Esophagus squamous epithelium (tissue), 5 donors: ENCODE measurements around the gene BAHD1. TPM values are rescaled to one million over a fixed set of nuclear protein-coding genes. Genes with fewer than 3 reads are reported as not detected.
"Not testable (repeated sequence)": the region's sequence is repeated elsewhere in the genome, so short reads cannot be mapped to it uniquely, and the experiment has no call there.

Source experiments
- DNase-seq: peaks from one replicate; lab custom pipeline; 2025; lab: John Stamatoyannopoulos, UW
- H3K27ac ChIP-seq, 4 donors: fragments of 200-600 bp; sonication (generic); one replicate each; pipeline ENCODE4 v1.5.1; 2016 to 2019; ENCODE audit warnings: mild to moderate bottlenecking in 1 of 4
- H3K27me3 ChIP-seq, 4 donors: fragments of 200-600 bp; sonication (generic); 1 replicate in 3 of 4; 2 replicates in 1 of 4; pipeline versions ENCODE4 v1.5.1 to v1.6.0; 2017 to 2021; ENCODE audit warnings: antibody characterized with exemption in 1 of 4
- H3K36me3 ChIP-seq, 3 donors: fragments of 200-600 bp; sonication (generic); one replicate each; pipeline ENCODE4 v1.5.1; 2016 to 2019
- H3K4me1 ChIP-seq, 3 donors: fragments of 200-600 bp; sonication (generic); one replicate each; pipeline ENCODE4 v1.5.1; 2017 to 2019
- H3K4me3 ChIP-seq, 4 donors: fragments of 200-600 bp; sonication (generic); 1 replicate in 3 of 4; 2 replicates in 1 of 4; pipeline ENCODE4 v1.5.1; 2016 to 2019; ENCODE audit warnings: mild to moderate bottlenecking in 2 of 4, moderate library complexity in 1 of 4
- H3K9me3 ChIP-seq, 3 donors: fragments of 200-600 bp; sonication (generic); one replicate each; pipeline ENCODE4 v1.5.1; 2016 to 2019
- CTCF ChIP-seq, 6 experiments: fragments of 450-650 bp in 4 of 6; fragments of 200-600 bp in 2 of 6; sonication (generic) in 2 of 6; IDR thresholded peaks; one replicate each; pipeline ENCODE4 v1.5.1; 2016 to 2019; ENCODE audit warnings: antibody characterized with exemption in 6 of 6, mild to moderate bottlenecking in 4 of 6, moderate library complexity in 4 of 6
- POLR2A ChIP-seq, 4 donors: fragments of 450-650 bp; IDR thresholded peaks; one replicate each; pipeline ENCODE4 v1.6.1; 2017; ENCODE audit warnings: antibody characterized with exemption in 4 of 4, mild to moderate bottlenecking in 4 of 4, moderate library complexity in 3 of 4
- WGBS, 2 donors: methylation state at CpG; one replicate each; pipeline ENCODE4 v1.1.5; 2018; 5-methylcytosine and 5-hydroxymethylcytosine counted together
- intact Hi-C: fragments of 100-400 bp; cut with DNase I; formaldehyde crosslinking; loops from one replicate; pipeline ENCODE4 v1.15.0; 2022
- total RNA-seq, 4 donors: library from RNA; depleted of rRNA; stranded (reverse); fragments of >200 nt; gene quantifications; one replicate each; pipeline ENCODE4 v1.1.0, GENCODE V29; 2016
- donor health status: DM: yes; HTN: yes; CAD: no.

Gene BAHD1
- total RNA-seq, 4 donors from 2014 or later: 6.0 to 13.1 (median 9.8) TPM

- TF ChIP-seq POLR2A (IDR thresholded peaks at IDR 0.05) (no peak), CTCF (IDR thresholded peaks at IDR 0.05) (no peak)
- H3K27ac ChIP-seq: no peak overlapping the region
- H3K4me3 ChIP-seq: no peak overlapping the region
- intact Hi-C loops: no loop called here
- H3K4me1 ChIP-seq: peaks cover 4 to 59% (median 12%) of the 10 kb centered on the region in 3 donors
- H3K9me3 ChIP-seq: no peaks in the 10 kb centered on the region
- H3K27me3 ChIP-seq: no peaks in the 10 kb centered on the region
- H3K36me3 ChIP-seq: no peaks in the 10 kb centered on the region
- no peak for DNase-seq
These were observed 8.5 kb downstream of the BAHD1 start for GRCh38 chr15:40449275-40449674.

DNA sequence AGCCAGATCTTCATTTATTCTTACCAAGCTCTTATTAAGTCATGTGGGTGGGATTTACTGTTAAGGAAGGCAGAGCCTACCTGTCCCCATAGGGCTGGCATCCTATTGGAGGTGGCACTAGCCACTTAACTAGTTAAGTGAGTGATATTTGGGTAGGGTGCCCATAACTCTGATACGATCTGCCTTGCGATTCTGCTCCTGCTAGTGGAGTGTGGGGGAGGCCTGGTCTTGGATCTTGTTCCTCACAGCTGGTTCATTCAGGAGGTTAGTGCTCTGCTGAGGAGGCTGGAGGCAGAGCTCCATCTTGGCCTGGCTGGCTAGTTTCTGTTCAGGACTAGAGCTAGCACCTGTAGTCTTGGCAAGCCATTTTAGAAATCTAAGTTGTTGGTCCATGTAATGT is 9.3 kb downstream of the BAHD1 start:
- DNase-seq: no peak
- no peaks in the 10 kb centered on the region for H3K9me3 ChIP-seq
- H3K4me3 ChIP-seq: no peak overlapping the region
- WGBS, 2 donors: 85% methylated on average over 2 of the region's 2 CpGs; no CpG with 5 or more reads in 1 of the 2 donors
- peaks cover 10 to 59% (median 20%) of the 10 kb centered on the region in 3 donors for H3K4me1 ChIP-seq
- no peak for TF ChIP-seq POLR2A (IDR thresholded peaks at IDR 0.05)
- no peak for TF ChIP-seq CTCF (IDR thresholded peaks at IDR 0.05)
- intact Hi-C loops: no loop called here
- no peaks in the 10 kb centered on the region for H3K27me3 ChIP-seq
- no peak overlapping the region for H3K27ac ChIP-seq
- H3K36me3 ChIP-seq: no peaks in the 10 kb centered on the region

DNA sequence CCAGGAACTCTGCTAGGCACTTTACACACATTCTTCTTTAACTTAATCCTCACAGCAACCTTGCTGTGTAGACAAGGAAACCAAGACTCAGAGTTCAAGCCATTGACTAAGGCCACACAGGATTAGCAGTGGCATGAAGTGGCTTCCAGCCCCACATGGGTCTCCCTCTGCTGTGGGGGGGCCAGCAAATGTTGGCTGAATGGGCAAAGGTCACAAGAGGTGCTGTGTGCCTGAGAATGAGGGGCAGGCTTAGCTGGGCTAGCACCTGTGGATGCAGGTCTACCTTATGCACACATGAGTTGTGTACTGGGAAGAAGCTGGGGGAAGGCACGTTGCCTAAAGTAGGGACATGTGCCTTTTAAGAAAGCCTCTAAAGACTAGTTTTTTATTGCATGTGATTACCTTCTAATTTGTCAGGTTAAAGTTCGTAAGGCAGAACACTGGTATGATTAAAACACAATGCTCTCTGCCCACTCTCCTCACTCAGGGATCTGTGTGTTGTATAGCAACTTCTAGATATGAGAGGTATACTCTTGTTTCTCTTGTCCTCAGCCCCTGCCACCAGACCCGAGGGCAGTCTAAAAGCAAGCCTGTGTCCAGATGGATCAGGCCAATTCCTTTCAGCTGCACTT is 10.9 kb downstream of the BAHD1 start:
- Histone ChIP-seq H3K27ac (no peak overlapping the region), H3K27me3 (no peaks in the 10 kb centered on the region), H3K4me3 (no peak overlapping the region), H3K9me3 (no peaks in the 10 kb centered on the region), H3K36me3 (no peaks in the 10 kb centered on the region), H3K4me1 (peaks cover 15 to 61% (median 30%) of the 10 kb centered on the region in 3 donors)
- DNase-seq: no peak
- 79 to 81% methylated on average over 3 of the region's 3 CpGs for WGBS, 2 donors
- intact Hi-C loops: no loop called here
- no peak for TF ChIP-seq POLR2A (IDR thresholded peaks at IDR 0.05)
- TF ChIP-seq CTCF (IDR thresholded peaks at IDR 0.05): no peak

DNA sequence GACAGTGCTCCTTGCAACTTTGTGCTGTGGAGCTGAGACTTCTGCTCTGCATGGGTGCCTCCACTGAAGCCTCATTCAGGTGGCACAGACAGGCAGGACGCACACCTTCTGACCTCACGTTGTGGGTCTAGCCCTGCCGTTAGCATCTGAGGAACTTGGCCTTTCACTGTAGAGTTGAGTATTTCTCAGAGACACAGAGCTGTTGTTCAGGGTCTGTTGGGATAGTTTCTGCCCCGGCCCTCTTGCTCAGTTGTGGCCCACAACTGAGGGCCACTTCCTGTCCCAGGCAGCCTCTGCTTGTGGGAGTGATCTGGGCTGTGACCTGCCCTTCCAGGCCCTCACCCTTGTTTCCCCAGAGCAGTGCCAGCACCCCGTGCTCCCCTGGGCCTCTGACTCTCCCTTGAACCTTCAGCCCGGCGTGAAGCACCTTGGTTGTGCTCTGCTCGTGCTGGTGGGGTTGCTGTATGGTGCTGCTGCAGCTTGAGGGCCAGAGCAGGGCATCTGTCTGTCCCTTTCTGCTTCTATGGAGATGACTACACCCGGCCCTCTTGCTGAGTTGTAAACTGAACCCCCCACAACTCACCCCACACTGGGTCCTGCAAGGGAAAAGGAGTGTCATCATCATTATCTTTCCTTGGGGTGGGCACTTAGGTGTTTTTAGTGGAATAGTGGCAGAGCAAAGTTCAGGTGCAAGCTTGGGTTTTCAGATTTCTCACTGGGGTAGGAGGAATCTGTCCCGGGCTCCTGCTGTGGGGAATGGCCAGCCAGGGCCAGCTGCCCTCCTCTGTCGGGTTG is 11.7 kb downstream of the BAHD1 start:
- Histone ChIP-seq H3K4me3 (no peak overlapping the region), H3K27ac (no peak overlapping the region), H3K27me3 (no peaks in the 10 kb centered on the region), H3K4me1 (peaks cover 15 to 67% (median 33%) of the 10 kb centered on the region in 3 donors), H3K36me3 (no peaks in the 10 kb centered on the region), H3K9me3 (no peaks in the 10 kb centered on the region)
- TF ChIP-seq POLR2A (IDR thresholded peaks at IDR 0.05) (no peak), CTCF (IDR thresholded peaks at IDR 0.05) (no peak)
- whole genome bisulfite sequencing, 2 donors: 70 to 87% methylated on average over 5 to 6 of the region's 11 CpGs
- intact Hi-C loops: no loop called here
- DNase-seq: no peak

- 70 to 76% methylated on average over 1 to 2 of the region's 3 CpGs for WGBS, 2 donors
- peaks cover 15 to 67% (median 33%) of the 10 kb centered on the region in 3 donors for H3K4me1 ChIP-seq
- H3K4me3 ChIP-seq, H3K9me3 ChIP-seq, DNase-seq, H3K36me3 ChIP-seq, H3K27me3 ChIP-seq, intact Hi-C loops, H3K27ac ChIP-seq: not testable (repeated sequence)
These were observed 13.2 kb downstream of the BAHD1 start for GRCh38 chr15:40453941-40454340.
